ENCODE data around the gene MED12L.

The MED12L gene

DNA sequence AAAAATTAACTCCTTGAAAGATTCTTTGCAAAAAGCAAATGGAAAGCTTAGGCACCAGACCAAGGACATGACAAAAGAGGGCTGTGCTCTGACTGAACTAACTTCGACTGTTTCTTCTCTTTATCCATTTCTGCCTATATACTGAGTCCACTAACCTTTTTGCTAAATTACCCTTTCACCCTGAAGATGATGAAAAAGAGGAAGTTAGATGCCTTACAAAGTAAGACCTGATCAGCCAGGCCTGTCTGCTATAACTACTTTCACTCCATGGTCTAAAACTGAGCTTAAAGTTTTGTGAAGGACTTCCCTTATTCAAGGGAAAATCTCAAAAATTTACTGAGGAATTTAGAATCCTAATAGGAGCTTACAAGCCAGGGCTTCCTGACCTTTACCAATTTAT is 381.6 kb downstream of the MED12L start:
- no peaks in the 10 kb centered on the region for H3K36me3 ChIP-seq (ENCODE audit: low read depth)
- DNase-seq (ENCODE audit: low spot score), result no peak
- no peaks in the 10 kb centered on the region for H3K9me3 ChIP-seq (ENCODE audit: severe bottlenecking)
- no peak overlapping the region for H3K4me3 ChIP-seq (ENCODE audit: severe bottlenecking)
- H3K27me3 ChIP-seq (ENCODE audit: insufficient read depth, poor library complexity, severe bottlenecking), result no peaks in the 10 kb centered on the region
- no peak for ATAC-seq (ENCODE audit: low read depth)
- no peak overlapping the region for H3K27ac ChIP-seq (ENCODE audit: poor library complexity, severe bottlenecking)
- H3K4me1 ChIP-seq (ENCODE audit: insufficient read depth, poor library complexity, severe bottlenecking), result no peaks in the 10 kb centered on the region
- TF ChIP-seq, protein P1, sequence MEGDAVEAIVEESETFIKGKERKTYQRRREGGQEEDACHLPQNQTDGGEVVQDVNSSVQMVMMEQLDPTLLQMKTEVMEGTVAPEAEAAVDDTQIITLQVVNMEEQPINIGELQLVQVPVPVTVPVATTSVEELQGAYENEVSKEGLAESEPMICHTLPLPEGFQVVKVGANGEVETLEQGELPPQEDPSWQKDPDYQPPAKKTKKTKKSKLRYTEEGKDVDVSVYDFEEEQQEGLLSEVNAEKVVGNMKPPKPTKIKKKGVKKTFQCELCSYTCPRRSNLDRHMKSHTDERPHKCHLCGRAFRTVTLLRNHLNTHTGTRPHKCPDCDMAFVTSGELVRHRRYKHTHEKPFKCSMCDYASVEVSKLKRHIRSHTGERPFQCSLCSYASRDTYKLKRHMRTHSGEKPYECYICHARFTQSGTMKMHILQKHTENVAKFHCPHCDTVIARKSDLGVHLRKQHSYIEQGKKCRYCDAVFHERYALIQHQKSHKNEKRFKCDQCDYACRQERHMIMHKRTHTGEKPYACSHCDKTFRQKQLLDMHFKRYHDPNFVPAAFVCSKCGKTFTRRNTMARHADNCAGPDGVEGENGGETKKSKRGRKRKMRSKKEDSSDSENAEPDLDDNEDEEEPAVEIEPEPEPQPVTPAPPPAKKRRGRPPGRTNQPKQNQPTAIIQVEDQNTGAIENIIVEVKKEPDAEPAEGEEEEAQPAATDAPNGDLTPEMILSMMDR (IDR thresholded peaks at IDR 0.05; ENCODE audit: poor library complexity, severe bottlenecking), result no peak

DNA sequence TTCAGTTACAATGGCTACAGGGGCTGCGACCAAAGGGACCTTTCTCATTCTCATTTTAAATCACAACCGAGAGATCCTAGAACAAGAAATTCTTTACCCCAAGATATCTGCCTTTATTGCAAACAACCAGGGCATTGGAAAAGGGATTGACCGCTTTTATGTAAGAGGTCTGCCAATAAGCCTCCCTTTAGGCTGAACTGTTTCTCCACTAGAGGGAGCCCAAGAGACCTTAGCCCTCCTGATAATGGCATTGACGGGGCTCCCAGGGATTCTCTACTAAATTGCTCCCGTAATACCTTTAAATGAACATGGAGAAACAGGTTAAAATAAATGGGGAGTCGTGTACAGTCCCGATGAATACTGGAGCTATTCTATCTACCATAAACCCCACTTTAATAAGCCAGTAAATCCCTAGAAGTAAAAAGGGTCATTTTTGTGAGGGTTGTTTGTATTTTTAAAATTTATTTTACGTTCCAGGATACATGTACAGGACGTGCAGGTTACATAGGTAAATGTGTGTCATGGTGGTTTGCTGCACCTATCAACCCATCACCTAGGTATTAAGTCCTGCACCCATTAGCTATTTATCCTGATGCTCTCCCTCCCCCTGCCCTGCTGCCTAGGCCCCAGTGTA is 382.9 kb downstream of the MED12L start:
- Histone ChIP-seq H3K36me3 (ENCODE audit: low read depth) (no peaks in the 10 kb centered on the region), H3K9me3 (ENCODE audit: severe bottlenecking) (no peaks in the 10 kb centered on the region), H3K27ac (ENCODE audit: poor library complexity, severe bottlenecking) (no peak overlapping the region), H3K27me3 (ENCODE audit: insufficient read depth, poor library complexity, severe bottlenecking) (no peaks in the 10 kb centered on the region), H3K4me1 (ENCODE audit: insufficient read depth, poor library complexity, severe bottlenecking) (no peaks in the 10 kb centered on the region), H3K4me3 (ENCODE audit: severe bottlenecking) (no peak overlapping the region)
- TF ChIP-seq, protein P1 (IDR thresholded peaks at IDR 0.05; ENCODE audit: poor library complexity, severe bottlenecking), result peak; percentile 96
- DNase-seq (ENCODE audit: low spot score) (no peak), ATAC-seq (ENCODE audit: low read depth) (peak; percentile 56; the same call in 1 of the 3 replicates)

DNA sequence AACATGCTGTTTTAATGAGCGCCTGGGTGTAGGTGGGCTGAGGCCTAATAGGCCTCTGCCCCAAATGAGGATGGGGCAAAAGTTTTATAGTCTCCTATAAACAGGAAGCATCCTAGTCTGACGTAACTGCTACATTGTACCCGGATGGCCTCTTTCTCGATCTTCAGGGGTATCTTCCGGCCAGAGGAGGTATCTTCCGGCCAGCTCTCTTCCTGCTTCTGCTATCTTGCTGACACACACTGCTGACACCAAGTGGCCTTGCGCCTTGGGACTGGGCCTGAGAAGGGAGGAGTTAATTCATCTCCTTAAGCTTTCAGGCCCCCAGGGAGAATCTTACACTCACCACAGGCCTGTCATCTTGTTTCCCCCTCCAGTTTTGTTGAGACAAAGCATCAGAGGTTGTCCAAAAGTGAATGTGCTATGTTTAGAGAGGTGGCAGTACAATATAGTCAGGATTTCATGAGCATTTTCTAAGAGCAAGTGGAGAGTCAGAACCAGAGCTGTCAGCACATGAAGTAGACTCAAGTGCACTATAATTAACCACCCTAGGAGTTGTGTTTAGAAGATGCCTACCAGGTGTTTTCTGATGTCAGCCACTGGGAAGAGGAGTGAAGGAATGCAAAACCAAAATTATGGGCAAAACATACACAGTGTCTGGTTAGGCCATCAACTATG is 391.0 kb downstream of the MED12L start:
- no peaks in the 10 kb centered on the region for H3K9me3 ChIP-seq (ENCODE audit: severe bottlenecking)
- ATAC-seq (ENCODE audit: low read depth) (no peak), DNase-seq (ENCODE audit: low spot score) (no peak)
- H3K27me3 ChIP-seq (ENCODE audit: insufficient read depth, poor library complexity, severe bottlenecking), result no peaks in the 10 kb centered on the region
- H3K36me3 ChIP-seq (ENCODE audit: low read depth), result no peaks in the 10 kb centered on the region
- no peak overlapping the region for H3K27ac ChIP-seq (ENCODE audit: poor library complexity, severe bottlenecking)
- no peaks in the 10 kb centered on the region for H3K4me1 ChIP-seq (ENCODE audit: insufficient read depth, poor library complexity, severe bottlenecking)
- TF ChIP-seq, protein P1 (IDR thresholded peaks at IDR 0.05; ENCODE audit: poor library complexity, severe bottlenecking), result no peak
- H3K4me3 ChIP-seq (ENCODE audit: severe bottlenecking), result no peak overlapping the region

DNA sequence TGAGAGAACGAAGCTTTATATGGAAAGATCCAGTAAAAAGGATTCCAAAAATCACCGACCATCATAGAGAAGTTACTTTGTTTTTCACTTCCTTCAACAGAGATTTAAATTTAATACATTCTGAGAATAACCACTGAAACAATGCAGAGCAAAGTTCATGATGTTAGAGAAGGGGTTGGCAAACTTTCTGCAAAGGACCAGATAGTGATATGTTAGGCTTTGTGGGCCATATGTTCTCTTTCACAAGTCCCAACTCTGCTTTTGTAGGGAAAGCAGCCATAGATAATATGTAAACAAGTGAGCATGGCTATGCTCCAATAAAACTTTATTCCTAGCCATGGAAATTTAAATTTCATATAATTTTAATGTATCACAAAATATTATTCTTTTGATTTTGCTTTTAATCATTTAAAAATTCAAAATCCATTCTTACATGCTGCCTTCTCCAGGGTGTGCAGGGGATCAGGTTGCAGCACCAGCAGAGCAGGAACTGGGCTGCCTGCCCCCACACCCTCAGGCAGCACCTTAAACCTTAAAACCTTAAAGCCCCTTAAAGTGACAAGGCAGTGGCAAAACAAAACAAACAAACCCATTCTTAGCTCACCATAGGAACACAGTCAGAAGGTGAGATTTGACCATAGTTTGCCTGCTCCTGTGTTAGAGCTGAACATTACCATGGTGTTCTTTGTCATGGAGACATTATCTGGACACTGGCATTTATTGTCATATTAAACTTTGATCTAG is 392.3 kb downstream of the MED12L start:
- no peak for DNase-seq (ENCODE audit: low spot score)
- TF ChIP-seq, protein P1 (IDR thresholded peaks at IDR 0.05; ENCODE audit: poor library complexity, severe bottlenecking), result no peak
- H3K27me3 ChIP-seq (ENCODE audit: insufficient read depth, poor library complexity, severe bottlenecking), result no peaks in the 10 kb centered on the region

More for the DNA sequence above, 392.3 kb downstream of the MED12L start:
- Histone ChIP-seq H3K27ac (ENCODE audit: poor library complexity, severe bottlenecking) (no peak overlapping the region), H3K36me3 (ENCODE audit: low read depth) (no peaks in the 10 kb centered on the region), H3K4me1 (ENCODE audit: insufficient read depth, poor library complexity, severe bottlenecking) (no peaks in the 10 kb centered on the region), H3K4me3 (ENCODE audit: severe bottlenecking) (no peak overlapping the region), H3K9me3 (ENCODE audit: severe bottlenecking) (no peaks in the 10 kb centered on the region)
- no peak for ATAC-seq (ENCODE audit: low read depth)
